Lower leg skin (tissue), 4 donors: ENCODE data around the gene LHX4. TPM values are rescaled to one million over a fixed set of nuclear protein-coding genes. Genes with fewer than 3 reads are reported as not detected.

Source experiments
- DNase-seq, 2 donors: peaks; one replicate each; pipeline ENCODE4 v3.0.0-alpha.2; 2019; ENCODE audit warnings: low spot score in 2 of 2
- H3K4me3 ChIP-seq: fragments of 200-600 bp; sonication (generic); 2 replicates; pipeline ENCODE4 v1.5.1; 2017; ENCODE audit warnings: mild to moderate bottlenecking, low read depth; ENCODE audit not compliant: poor library complexity, severe bottlenecking
- POLR2A ChIP-seq, 2 donors: fragments of 450-650 bp; IDR thresholded peaks; one replicate each; pipeline ENCODE4 v1.6.1; 2016 to 2017; ENCODE audit warnings: antibody characterized with exemption in 2 of 2, mild to moderate bottlenecking in 1 of 2, moderate library complexity in 1 of 2
- WGBS, 2 donors: methylation state at CpG; one replicate each; pipeline ENCODE4 v1.1.5; 2018; 5-methylcytosine and 5-hydroxymethylcytosine counted together
- intact Hi-C: fragments of 100-400 bp; cut with DNase I; formaldehyde crosslinking; loops from one replicate; pipeline ENCODE4 v1.15.0; 2023; ENCODE audit warnings: low total_unique reads
- total RNA-seq, 4 donors: library from RNA; depleted of rRNA; stranded (reverse); fragments of >200 nt; gene quantifications; one replicate each; pipeline ENCODE4 v1.1.0, GENCODE V29; 2016
- TF ChIP-seq, protein P1 (sequence below), 3 donors: fragments of 450-650 bp; IDR thresholded peaks; one replicate each; pipeline ENCODE4 v1.5.1; 2016; ENCODE audit warnings: antibody characterized with exemption in 3 of 3, mild to moderate bottlenecking in 3 of 3, moderate library complexity in 2 of 3

The LHX4 gene
- total RNA-seq, 4 donors from 2014 or later: 0.08 to 0.32 (median 0.17) TPM; not detected in 1

- intact Hi-C loops: no loop called here
- no peak for DNase-seq
- H3K4me3 ChIP-seq: no peak overlapping the region
- no peak for TF ChIP-seq POLR2A (IDR thresholded peaks at IDR 0.05)
- TF ChIP-seq, protein P1, sequence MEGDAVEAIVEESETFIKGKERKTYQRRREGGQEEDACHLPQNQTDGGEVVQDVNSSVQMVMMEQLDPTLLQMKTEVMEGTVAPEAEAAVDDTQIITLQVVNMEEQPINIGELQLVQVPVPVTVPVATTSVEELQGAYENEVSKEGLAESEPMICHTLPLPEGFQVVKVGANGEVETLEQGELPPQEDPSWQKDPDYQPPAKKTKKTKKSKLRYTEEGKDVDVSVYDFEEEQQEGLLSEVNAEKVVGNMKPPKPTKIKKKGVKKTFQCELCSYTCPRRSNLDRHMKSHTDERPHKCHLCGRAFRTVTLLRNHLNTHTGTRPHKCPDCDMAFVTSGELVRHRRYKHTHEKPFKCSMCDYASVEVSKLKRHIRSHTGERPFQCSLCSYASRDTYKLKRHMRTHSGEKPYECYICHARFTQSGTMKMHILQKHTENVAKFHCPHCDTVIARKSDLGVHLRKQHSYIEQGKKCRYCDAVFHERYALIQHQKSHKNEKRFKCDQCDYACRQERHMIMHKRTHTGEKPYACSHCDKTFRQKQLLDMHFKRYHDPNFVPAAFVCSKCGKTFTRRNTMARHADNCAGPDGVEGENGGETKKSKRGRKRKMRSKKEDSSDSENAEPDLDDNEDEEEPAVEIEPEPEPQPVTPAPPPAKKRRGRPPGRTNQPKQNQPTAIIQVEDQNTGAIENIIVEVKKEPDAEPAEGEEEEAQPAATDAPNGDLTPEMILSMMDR (IDR thresholded peaks at IDR 0.05): no peak
- 73% methylated on average over 3 of the region's 3 CpGs for WGBS, 2 donors
Observed at GRCh38 chr1:180287988-180288705, 58.1 kb downstream of the LHX4 start.

DNA sequence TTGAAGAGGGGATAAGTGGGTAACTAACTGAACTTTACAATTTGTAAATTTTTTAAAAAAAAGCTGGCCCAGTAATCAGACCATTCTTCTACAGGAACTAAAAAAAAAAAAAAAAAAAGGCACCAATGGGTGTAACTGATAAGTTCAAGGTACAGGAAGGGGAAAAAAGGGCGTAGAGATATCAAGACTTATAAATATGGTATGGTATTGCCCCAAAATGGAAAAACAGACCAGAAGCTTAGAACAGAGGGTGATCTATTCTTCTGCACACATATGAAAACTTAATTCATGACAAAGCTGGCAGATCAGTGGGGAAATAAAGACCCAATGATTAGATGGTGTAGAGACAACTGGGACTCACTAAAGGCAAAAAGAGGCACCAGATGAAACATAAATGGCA, 58.9 kb downstream of the LHX4 start:
- no peak overlapping the region for H3K4me3 ChIP-seq
- TF ChIP-seq, protein P1 (IDR thresholded peaks at IDR 0.05): no peak
- TF ChIP-seq POLR2A (IDR thresholded peaks at IDR 0.05): no peak
- 84 to 87% methylated on average over 1 of the region's 1 CpG for WGBS, 2 donors
- intact Hi-C loops: no loop called here
- DNase-seq: no peak

DNA sequence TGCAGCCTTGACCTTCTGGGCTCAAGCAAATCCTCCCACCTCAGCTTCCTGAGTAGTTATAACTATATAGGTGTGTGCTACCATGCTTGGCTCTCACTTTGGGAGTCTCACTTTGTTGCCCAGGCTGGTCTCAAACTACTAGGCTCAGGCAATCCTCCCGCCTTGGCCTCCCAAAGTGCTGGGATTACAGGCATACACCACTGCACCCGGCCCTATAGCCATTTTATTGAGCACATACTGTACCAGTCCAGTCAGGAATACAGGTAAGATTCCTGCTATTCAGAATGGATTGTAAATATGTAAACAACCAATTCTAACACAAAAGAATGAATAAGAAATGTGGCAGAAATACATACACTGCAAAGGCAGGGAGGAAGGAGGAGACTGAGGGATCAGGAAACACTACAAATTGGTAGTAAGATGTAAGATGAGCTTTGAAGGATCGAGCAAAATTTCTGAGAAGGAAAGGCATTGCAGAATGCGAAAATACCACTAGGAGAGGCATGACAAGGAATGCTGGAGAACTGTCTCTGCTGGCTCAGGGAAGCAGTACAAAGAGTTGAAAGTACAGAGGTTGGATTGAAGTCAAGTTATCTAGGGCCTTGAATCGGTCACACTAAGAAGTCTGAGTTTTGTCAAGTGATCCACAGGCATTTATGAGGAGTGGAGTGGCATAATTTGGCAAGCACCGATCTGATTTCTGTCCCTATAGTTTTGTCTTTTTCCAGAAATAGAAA, 60.4 kb downstream of the LHX4 start:
- no peak for TF ChIP-seq POLR2A (IDR thresholded peaks at IDR 0.05)
- TF ChIP-seq, protein P1 (IDR thresholded peaks at IDR 0.05): no peak
- DNase-seq: no peak
- intact Hi-C loops: no loop called here
- 92 to 94% methylated on average over 6 of the region's 6 CpGs for WGBS, 2 donors
- H3K4me3 ChIP-seq: no peak overlapping the region

- no peak for TF ChIP-seq POLR2A (IDR thresholded peaks at IDR 0.05)
- TF ChIP-seq, protein P1 (IDR thresholded peaks at IDR 0.05): no peak
- WGBS, 2 donors: 82 to 83% methylated on average over 1 of the region's 1 CpG
- DNase-seq: no peak
- intact Hi-C loops: no loop called here
- H3K4me3 ChIP-seq: no peak overlapping the region
Observed at GRCh38 chr1:180291004-180291403, 60.9 kb downstream of the LHX4 start.

DNA sequence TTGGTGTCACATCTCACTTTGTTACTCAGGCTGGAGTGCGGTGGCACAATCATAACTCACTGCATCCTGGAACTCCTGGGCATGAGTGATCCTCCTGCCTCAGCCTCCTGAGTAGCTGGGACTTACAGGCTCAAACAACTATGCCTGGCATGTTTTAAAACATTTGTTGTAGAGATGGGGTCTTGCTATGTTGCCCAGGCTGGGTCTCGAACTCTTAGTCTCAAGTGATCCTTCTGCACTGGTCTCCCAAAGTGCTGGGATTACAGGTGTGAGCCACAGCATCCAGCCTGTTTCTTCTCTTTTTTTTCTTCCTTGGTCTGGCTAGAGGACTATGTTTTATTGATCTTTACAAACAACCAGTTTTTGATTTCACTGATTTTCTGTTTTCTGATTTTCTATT, 64.6 kb downstream of the LHX4 start:
- 96 to 100% methylated on average over 2 of the region's 2 CpGs for WGBS, 2 donors
- H3K4me3 ChIP-seq: no peak overlapping the region
- intact Hi-C loops: no loop called here
- DNase-seq: no peak
- TF ChIP-seq POLR2A (IDR thresholded peaks at IDR 0.05): no peak
- TF ChIP-seq, protein P1 (IDR thresholded peaks at IDR 0.05): no peak
